HG03039 (cell line): ENCODE data around the gene CTBS.
"Not testable (repeated sequence)": the region's sequence is repeated elsewhere in the genome, so short reads cannot be mapped to it uniquely, and the experiment has no call there.

ENCODE experiments used
- ATAC-seq: cut with Tn5 transposase; IDR thresholded peaks from one replicate; pipeline ENCODE4 v1.9.1; 2021; ENCODE audit warnings: mild to moderate bottlenecking, moderate library complexity; ENCODE audit not compliant: unreplicated experiment

The CTBS gene

DNA sequence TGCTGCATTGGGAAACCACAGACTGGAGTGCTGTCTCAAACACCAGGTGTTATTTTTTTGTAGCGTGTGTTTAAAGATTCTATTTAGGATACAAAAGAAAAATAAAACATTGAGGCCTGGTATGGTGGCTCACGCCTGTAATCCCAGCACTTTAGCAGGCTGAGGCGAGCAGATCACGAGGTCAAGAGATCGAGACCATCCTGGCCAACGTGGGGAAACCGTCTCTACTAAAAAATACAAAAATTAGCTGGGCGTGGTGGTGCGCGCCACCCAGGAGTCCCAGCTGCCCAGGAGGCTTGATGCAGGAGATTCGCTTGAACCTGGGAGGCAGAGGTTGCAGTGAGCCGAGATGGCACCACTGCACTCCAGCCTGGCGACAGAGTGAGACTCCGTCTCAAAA lies 66.4 kb downstream of the CTBS start:
- ATAC-seq = not testable (repeated sequence)

DNA sequence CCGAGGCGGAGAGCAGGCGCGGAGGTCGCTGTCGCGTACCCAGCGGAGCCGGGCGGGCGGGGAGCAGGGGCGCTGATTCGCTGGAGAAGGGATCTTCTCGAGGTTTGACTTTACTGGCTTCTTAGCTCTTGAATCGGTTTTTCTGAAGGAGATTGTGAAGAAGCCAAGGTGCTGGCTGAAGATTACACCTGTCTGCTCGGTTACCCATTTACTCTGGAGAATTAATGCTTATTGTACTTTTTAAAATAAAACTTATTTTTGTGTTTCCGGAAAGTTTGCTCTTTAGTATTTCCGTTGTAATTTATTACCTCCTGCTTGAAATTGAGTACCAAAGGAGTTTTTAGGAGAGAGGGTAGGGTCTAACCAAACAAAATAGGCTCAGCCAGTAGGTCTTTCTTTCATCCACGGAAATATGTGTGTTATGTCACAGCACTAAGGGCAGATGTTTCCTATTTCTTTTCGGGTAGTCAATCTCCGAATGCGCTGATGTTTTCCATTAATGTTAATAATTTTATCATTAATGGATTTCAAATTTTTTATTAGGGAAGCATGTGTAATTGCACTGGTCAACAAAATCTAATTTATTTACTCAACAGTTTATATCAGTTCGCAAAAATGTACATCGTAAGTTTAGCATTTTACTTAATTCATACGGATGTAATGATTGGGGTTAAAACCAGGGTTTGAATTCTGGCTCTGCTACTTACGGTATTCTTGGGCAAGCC lies 67.3 kb downstream of the CTBS start:
- ATAC-seq = no peak

DNA sequence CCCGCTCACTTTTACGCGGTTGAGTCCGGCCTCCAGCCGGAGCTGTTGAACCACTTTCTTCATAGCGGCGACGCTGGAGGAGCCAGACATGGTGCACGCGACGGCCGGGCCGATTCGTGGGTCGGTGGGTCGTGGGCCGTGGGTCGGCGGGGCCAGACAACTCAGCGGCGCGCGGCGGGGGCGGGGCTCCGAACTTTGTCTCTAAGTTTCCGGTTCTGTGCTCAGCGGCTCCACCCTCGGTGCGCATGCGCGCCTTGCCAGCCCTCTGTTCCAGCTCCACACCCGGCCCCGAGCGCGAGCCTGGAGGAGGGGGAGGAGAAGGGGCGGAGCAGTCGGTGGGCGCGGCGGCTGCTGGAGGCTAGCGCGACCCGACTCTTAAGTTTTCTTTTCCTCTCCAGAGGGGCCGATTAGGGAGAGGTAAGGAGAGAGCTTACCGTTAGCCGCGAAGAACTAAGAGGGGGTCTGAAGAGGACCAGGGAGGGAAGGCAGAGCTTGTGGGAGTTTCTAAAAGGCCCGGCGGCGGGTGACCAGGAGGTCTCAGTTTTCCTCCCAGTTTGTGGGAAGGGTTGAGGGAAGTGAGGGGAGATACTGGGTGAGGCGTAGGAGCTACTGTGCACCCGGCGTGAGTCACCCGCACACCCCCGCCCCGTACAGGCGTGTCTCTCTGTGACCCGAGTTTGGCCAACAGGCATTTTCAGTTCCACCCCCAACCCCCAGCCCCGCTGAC lies 68.1 kb downstream of the CTBS start, which contains the start of the genes GNG5 and SPATA1:
GNG5 (minus strand) TSS at position 580 of the 727 bp plus-strand sequence; CDS start at position 90, 490 bp downstream.
SPATA1 (plus strand) TSS at position 385 of the 727 bp plus-strand sequence. CDS start 9,974 bp downstream, outside the sequence.
- ATAC-seq = peak; percentile 79

DNA sequence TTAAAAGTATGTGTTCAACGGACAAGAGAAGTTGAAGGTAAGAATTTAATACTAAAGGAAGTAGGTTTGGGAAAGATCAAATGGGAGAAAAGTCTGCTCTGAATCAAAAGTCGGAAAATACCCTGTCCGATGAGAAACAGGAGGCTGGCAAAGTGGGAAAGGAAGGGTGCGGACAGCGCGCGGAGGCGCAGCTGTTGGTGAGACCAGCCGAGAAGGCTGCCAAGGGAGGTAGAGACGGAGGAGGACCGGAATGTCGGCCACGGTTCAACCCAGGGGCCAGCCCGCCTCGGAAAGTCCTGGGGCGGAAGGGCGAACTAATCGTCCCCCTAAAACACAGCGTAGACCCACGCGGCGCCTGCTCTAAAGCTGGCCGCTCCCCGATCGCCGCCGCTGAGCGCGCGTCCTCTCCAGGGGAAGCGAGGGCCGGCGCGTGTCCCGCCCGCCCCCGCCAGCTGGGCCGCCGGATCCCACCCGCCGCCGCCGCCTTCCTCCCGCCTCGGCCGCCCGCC lies 68.7 kb downstream of the CTBS start:
- ATAC-seq = peak; percentile 23

DNA sequence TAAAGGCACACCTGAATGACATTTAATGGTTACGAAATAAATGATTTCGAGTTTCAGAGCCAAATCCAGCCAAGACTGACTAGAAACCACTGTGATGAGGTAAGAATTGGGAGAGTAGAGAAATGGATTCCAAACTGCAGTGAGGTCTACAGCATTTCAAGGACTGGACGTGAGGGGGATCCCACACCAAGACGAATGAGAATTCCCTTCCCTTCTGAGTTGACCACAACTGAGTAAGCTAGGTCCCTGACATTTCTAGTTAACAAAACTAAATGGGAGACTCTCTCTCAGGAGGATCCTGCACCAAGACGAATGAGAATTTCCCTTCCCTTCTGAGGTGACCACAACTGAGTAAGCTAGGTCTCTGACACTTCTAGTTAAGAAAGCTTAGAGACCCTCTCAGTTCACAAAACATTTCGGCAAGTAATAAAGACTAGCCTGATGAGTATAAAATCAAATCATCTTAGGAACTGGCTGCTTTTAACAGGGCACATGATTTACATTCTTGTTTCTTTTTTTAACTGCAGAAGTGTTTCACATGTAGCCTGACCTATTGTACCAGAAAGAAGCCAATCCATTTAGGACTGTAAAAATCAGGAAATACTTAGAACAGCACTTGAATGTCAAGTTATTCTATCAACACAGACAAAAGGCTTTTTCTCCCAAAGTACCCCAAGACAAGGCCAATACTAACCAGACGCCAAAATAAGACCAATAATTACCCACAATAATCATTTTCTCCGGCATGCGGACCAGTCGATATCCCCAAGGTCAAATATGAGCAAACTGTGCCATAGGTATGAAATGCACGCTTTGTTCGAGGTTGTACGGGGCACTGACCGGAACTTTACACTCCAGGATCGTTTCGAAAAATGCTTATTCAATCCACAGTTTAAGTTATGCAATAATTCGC lies 69.4 kb downstream of the CTBS start:
- ATAC-seq = no peak

DNA sequence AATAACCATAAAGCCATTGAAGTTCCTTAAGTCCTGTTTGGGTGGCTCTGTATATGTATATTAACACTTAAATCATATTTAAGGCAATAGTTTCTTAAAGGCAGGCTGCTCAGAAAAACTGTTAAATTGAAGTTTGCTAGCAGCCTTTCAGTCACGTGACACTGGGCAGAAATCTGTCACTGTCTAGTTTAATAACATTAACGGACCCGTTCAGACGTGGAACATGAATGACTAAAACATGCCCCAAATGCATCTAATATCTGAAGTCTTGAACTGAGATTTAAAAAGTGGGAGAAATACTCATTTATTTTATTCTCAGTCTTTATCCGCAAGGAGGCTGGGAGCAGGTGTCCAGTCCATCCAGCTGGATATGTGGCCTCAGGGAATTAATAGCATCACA lies 71.3 kb downstream of the CTBS start:
- no peak for ATAC-seq
